Breast epithelium (tissue), 4 donors: ENCODE results near the gene MYBPC3. TPM values are rescaled to one million over a fixed set of nuclear protein-coding genes. Genes with fewer than 3 reads are reported as not detected.

ENCODE experiments used
- DNase-seq, 2 donors: peaks; one replicate each; pipeline ENCODE4 v3.0.0-alpha.2; 2019; ENCODE audit warnings: low spot score in 2 of 2
- H3K27ac ChIP-seq, 2 donors: fragments of 200-600 bp; sonication (generic) in 1 of 2; one replicate each; pipeline ENCODE4 v1.5.1; 2016 to 2019; ENCODE audit warnings: mild to moderate bottlenecking in 1 of 2
- H3K27me3 ChIP-seq, 2 donors: fragments of 200-600 bp; sonication (generic) in 1 of 2; one replicate each; pipeline versions ENCODE4 v1.5.1 to v1.6.0; 2017 to 2019; ENCODE audit warnings: control low read depth in 1 of 2, mild to moderate bottlenecking in 1 of 2
- H3K36me3 ChIP-seq: fragments of 200-600 bp; one replicate; pipeline ENCODE4 v1.5.1; 2019
- H3K4me1 ChIP-seq, 2 donors: fragments of 200-600 bp; sonication (generic); one replicate each; pipeline ENCODE4 v1.5.1; 2016 to 2019; ENCODE audit warnings: control low read depth in 1 of 2
- H3K4me3 ChIP-seq, 3 donors: fragments of 200-600 bp; sonication (generic); 1 replicate in 2 of 3; 2 replicates in 1 of 3; pipeline ENCODE4 v1.5.1; 2016 to 2019; ENCODE audit warnings: mild to moderate bottlenecking in 3 of 3, moderate library complexity in 2 of 3
- H3K9me3 ChIP-seq, 2 donors: fragments of 200-600 bp; sonication (generic) in 1 of 2; one replicate each; pipeline ENCODE4 v1.5.1; 2016 to 2019; ENCODE audit warnings: control low read depth in 1 of 2
- POLR2A ChIP-seq: fragments of 450-650 bp; IDR thresholded peaks from one replicate; pipeline ENCODE4 v1.6.1; 2016; ENCODE audit warnings: antibody characterized with exemption, mild to moderate bottlenecking, moderate library complexity
- POLR2AphosphoS5 ChIP-seq, 3 donors: sonication (generic); formaldehyde crosslinking; IDR thresholded peaks; one replicate each; pipeline ENCODE4 v1.6.1; 2017; ENCODE audit warnings: antibody characterized with exemption in 3 of 3
- intact Hi-C: fragments of 100-400 bp; cut with DNase I; formaldehyde crosslinking; loops from one replicate; pipeline ENCODE4 v1.15.1; 2023; ENCODE audit warnings: low total_unique reads
- total RNA-seq, 3 donors: library from RNA; depleted of rRNA; stranded (reverse); fragments of >200 nt; gene quantifications; one replicate each; pipeline ENCODE4 v1.1.0, GENCODE V29; 2016
- TF ChIP-seq, protein P1 (sequence below), 3 donors: fragments of 450-650 bp; IDR thresholded peaks; one replicate each; pipeline ENCODE4 v1.5.1; 2016 to 2017; ENCODE audit warnings: antibody characterized with exemption in 3 of 3, mild to moderate bottlenecking in 3 of 3, moderate library complexity in 3 of 3

MYBPC3 gene
- total RNA-seq, 3 donors from 2014 or later = under 0.01 TPM; not detected in 1

DNA sequence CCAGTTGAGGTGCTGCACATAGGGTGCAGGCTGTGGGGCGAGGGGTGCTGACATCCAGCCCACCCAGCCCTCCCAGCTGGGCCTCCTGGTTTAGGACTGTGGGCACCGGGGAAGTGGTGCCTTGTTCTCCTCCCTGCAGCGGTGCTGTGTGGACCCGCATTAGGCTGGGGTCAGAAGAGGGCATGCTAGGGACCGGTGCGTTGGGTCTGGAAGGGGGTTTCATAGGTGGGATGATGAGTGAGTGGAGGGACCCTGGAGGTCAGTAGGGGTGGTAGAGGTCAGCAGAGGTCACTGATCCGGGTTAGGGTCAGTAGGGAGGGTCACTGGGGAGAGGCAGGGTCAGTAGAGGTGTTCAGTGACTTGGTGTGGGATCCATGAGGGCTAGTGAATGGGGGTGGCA is 6.7 kb upstream of the MYBPC3 start:
- DNase-seq = no peak
- H3K4me1 ChIP-seq = peaks cover 0 to 4% of the 10 kb centered on the region in 2 donors
- no peaks in the 10 kb centered on the region for H3K36me3 ChIP-seq
- intact Hi-C loops = loop anchor here (10.0 kb wide), 1 partner anchor 174 kb away; the partner anchor contains the start of gene PACSIN3
- no peaks in the 10 kb centered on the region for H3K27me3 ChIP-seq
- TF ChIP-seq POLR2AphosphoS5 (IDR thresholded peaks at IDR 0.05) = no peak
- no peak for TF ChIP-seq POLR2A
- TF ChIP-seq, protein P1, sequence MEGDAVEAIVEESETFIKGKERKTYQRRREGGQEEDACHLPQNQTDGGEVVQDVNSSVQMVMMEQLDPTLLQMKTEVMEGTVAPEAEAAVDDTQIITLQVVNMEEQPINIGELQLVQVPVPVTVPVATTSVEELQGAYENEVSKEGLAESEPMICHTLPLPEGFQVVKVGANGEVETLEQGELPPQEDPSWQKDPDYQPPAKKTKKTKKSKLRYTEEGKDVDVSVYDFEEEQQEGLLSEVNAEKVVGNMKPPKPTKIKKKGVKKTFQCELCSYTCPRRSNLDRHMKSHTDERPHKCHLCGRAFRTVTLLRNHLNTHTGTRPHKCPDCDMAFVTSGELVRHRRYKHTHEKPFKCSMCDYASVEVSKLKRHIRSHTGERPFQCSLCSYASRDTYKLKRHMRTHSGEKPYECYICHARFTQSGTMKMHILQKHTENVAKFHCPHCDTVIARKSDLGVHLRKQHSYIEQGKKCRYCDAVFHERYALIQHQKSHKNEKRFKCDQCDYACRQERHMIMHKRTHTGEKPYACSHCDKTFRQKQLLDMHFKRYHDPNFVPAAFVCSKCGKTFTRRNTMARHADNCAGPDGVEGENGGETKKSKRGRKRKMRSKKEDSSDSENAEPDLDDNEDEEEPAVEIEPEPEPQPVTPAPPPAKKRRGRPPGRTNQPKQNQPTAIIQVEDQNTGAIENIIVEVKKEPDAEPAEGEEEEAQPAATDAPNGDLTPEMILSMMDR (IDR thresholded peaks at IDR 0.05) = no peak
- no peak overlapping the region for H3K27ac ChIP-seq
- no peaks in the 10 kb centered on the region for H3K9me3 ChIP-seq
- no peak overlapping the region for H3K4me3 ChIP-seq

DNA sequence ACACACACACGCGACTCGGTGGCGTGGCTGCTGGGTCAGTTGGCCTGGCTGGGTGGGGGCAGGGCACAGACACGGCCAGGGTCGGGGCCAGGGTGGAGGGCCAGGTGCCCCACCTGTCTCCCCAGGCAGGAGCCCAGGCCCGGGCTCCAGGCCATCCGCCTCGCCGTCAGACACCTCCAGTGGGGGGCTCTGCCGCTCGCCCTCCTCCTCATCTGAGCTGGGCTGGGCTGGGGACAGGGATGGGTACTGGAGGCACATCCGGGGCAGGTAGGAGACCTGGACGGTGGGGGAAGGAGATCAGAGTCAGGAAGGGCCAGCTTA is 6.2 kb upstream of the MYBPC3 start:
- no peak for DNase-seq
- no peaks in the 10 kb centered on the region for H3K36me3 ChIP-seq
- TF ChIP-seq POLR2AphosphoS5 (IDR thresholded peaks at IDR 0.05) (no peak), POLR2A (no peak)
- TF ChIP-seq, protein P1 (IDR thresholded peaks at IDR 0.05) = no peak
- no peak overlapping the region for H3K27ac ChIP-seq
- intact Hi-C loops = loop anchor here (10.0 kb wide), 1 partner anchor 174 kb away; the partner anchor contains the start of gene PACSIN3
- H3K4me1 ChIP-seq = peaks cover 0 to 4% of the 10 kb centered on the region in 2 donors
- no peaks in the 10 kb centered on the region for H3K9me3 ChIP-seq
- H3K4me3 ChIP-seq = no peak overlapping the region
- no peaks in the 10 kb centered on the region for H3K27me3 ChIP-seq

DNA sequence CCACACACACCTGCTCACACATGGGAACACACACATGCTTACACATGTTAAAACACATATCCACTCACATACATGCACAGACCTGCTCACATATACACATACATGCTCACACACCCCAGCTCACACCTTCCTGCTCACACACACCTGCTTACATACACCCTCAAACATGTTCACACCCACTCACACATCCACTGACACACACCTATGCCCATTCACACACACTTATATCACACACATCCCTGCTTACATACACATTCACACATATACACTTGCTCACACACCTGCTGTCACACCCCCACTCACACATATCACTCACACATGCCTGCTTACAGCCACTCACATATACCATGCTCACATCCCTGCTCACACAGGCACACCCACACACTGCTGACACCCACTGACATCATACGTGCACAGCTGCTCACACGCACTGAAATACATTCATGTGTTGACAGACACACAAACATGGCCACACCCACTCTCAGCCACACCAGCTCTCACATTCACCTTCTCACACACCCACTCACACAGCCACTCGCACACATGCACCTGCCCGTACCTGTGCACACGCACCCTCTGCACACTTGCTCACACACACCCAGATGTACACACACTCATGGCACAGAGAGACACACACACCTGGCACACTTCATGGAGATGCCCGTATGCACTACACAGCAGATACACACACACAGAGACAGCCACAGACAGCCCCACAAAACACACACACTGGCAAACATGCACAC is 5.7 kb upstream of the MYBPC3 start:
- no peaks in the 10 kb centered on the region for H3K9me3 ChIP-seq
- intact Hi-C loops = loop anchor here (10.0 kb wide), 1 partner anchor 173 kb away; the partner anchor contains the start of gene PACSIN3
- no peaks in the 10 kb centered on the region for H3K36me3 ChIP-seq
- H3K4me1 ChIP-seq = peaks cover 0 to 4% of the 10 kb centered on the region in 2 donors
- no peak overlapping the region for H3K27ac ChIP-seq
- H3K27me3 ChIP-seq = no peaks in the 10 kb centered on the region
- TF ChIP-seq, protein P1 (IDR thresholded peaks at IDR 0.05) = no peak
- TF ChIP-seq POLR2AphosphoS5 (IDR thresholded peaks at IDR 0.05) = no peak
- no peak for TF ChIP-seq POLR2A
- H3K4me3 ChIP-seq = no peak overlapping the region
- no peak for DNase-seq

DNA sequence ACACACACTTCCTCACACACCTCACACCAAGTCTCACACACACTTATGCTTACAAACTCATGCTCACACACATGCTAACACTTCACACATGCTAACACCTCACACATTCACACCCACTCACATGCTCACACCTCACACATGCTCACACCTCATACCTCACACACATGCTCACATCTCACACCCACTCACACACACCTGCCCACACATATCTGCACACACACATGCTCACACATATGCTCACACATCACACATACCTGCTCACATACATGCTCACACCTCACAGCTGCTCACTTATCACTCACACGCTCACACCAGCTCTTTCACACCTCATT is 4.5 kb upstream of the MYBPC3 start:
- no peaks in the 10 kb centered on the region for H3K27me3 ChIP-seq
- H3K27ac ChIP-seq = no peak overlapping the region
- H3K4me1 ChIP-seq = peaks cover 0 to 4% of the 10 kb centered on the region in 2 donors
- DNase-seq = no peak
- no peaks in the 10 kb centered on the region for H3K9me3 ChIP-seq
- no peaks in the 10 kb centered on the region for H3K36me3 ChIP-seq
- intact Hi-C loops = loop anchor here (10.0 kb wide), 1 partner anchor 172 kb away; the partner anchor contains the start of gene PACSIN3
- H3K4me3 ChIP-seq = no peak overlapping the region
- TF ChIP-seq, protein P1 (IDR thresholded peaks at IDR 0.05) = no peak
- no peak for TF ChIP-seq POLR2A
- TF ChIP-seq POLR2AphosphoS5 (IDR thresholded peaks at IDR 0.05) = no peak
